Measurements from ENCODE around the gene TBC1D23.

GRCh38 chr3:100278910-100279309 lies 18.1 kb downstream of the TBC1D23 start:
- no peak for TF ChIP-seq POLR2A (IDR thresholded peaks at IDR 0.05)
- no peak for TF ChIP-seq CTCF (IDR thresholded peaks at IDR 0.05 in 8 of 11, conservative IDR thresholded peaks at IDR 0.05 in 3 of 11)
- no peak for TF ChIP-seq POLR2AphosphoS5 (IDR thresholded peaks at IDR 0.05)
